GM18511 (cell line): ENCODE data around the gene MMP15.

Experiments
- ATAC-seq: cut with Tn5 transposase; IDR thresholded peaks from one replicate; pipeline ENCODE4 v1.9.1; 2021; ENCODE audit warnings: mild to moderate bottlenecking, moderate library complexity; ENCODE audit not compliant: unreplicated experiment

Gene MMP15

DNA sequence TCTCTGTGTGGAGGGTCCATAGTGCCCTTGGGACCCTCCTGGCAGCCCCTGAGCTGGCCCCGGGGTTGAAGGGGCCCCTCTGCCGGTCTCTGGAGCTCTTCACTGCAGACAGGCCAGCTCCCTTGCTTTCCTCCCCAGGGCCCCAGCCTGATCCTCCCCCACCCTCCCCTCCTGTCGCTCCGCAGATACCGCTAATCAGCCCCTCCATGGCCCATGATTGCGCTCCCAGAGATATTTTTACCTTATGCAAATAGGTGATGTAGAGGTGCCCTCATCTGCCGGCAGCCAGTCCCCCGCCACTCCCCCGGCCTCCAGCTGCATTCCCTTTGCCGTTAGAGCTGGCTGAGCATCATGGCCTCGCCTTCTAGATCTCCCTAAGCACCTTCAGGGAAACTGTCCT lies 9.2 kb downstream of the MMP15 start:
- no peak for ATAC-seq

DNA sequence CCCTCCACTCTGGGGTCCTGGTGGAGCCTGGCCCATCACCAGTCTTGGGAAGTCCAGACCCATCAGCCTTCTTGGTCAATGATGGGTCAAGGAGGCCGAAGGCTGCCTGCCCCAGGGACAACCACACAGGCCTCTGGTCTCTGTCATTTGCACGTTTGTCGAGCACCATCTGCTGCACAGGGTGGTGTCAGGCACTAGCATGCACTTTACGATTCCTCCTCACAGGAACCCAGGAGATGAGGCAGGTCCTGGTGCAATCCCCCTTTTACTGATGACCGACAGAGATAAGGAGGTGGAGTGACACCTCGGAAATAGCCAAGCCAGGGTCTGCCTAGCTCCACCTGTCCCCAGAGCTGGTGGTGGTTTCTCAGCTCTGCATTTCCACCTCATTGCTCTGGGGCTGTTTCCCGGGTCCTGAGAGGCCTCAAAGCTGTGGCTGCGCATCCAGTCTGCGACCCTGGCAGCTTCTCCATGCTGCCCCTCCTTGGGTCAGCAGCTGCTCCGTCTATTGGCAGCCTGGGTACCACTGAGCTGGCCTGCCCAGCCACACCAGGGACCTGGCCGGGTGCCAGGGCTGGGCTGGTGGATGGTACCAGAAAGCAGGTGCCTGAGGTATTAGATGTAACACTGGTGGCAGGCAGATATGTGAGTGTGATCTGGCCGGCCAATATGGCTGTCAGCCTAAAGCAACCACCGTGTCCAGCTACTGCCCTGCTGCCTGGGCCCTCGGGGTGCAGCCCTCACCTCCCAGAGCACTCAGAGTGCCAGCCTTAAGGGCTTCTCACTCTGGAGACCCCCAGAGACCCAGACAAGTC lies 10.0 kb downstream of the MMP15 start:
- ATAC-seq = no peak

- ATAC-seq = no peak
Observed at GRCh38 chr16:58036943-58037342, 11.4 kb downstream of the MMP15 start.

GRCh38 chr16:58037365-58038057 lies 12.0 kb downstream of the MMP15 start:
- no peak for ATAC-seq

DNA sequence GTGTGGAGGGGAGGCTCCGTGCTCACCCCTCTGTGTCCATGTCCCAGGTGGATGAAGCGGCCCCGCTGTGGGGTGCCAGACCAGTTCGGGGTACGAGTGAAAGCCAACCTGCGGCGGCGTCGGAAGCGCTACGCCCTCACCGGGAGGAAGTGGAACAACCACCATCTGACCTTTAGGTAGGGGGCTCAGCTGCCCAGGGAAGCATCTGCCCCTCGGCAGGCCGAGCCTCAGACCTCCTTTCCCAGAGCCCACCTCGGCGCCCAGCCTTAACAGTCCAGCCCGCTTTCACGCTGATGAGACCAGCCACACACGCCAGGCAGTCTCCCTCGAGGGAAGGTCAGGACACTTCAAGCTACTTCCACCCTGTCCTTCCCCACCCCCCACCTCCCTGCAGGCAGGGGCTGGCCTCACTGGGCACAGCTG lies 12.7 kb downstream of the MMP15 start:
- ATAC-seq = no peak

GRCh38 chr16:58039829-58040495 lies 14.4 kb downstream of the MMP15 start:
- no peak for ATAC-seq

DNA sequence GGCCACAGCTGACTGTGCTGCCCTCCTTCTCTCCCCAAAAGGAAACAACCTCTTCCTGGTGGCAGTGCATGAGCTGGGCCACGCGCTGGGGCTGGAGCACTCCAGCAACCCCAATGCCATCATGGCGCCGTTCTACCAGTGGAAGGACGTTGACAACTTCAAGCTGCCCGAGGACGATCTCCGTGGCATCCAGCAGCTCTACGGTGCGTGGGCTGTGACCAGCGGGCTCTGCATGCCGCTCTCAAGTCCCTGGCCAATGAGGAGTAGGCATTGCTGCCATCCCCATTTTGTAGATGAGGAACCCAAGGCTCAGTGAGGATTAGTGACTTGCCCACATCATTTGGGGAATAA lies 14.9 kb downstream of the MMP15 start:
- ATAC-seq = no peak

GRCh38 chr16:58040945-58041627 lies 15.5 kb downstream of the MMP15 start:
- no peak for ATAC-seq

- ATAC-seq = no peak
Observed at GRCh38 chr16:58041628-58041955, 16.0 kb downstream of the MMP15 start.

- no peak for ATAC-seq
Observed at GRCh38 chr16:58042001-58042885, 16.7 kb downstream of the MMP15 start.

- no peak for ATAC-seq
Observed at GRCh38 chr16:58042886-58043515, 17.4 kb downstream of the MMP15 start.

DNA sequence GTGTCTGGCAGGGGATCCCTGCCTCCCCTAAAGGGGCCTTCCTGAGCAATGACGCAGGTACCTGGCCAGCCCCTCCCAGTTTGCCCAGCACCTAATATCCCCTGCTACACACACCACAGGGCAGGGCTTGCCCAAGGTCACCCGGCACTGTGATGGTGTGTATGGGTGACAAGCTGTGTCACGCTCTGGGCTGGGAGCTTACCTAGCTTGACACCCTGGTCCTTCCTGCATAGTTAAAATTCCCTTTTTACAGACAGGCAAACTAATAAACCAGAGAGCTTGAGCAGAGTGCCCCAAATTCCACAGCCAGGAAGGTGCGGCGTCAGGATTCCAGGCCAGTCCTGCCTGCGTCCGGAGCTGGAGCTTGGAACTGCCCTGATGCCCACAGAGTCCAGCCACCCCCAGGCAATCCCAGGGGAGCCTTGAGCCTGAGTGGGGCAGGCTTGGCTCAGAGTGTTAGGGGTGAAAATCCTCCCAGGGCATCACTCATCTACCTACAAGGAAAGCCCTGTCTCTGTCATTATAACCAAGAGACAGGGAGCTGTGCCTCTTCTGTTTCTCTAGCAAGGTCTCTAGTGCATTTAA lies 18.1 kb downstream of the MMP15 start:
- no peak for ATAC-seq

- no peak for ATAC-seq
Observed at GRCh38 chr16:58044266-58045019, 18.9 kb downstream of the MMP15 start.

GRCh38 chr16:58045096-58045495 lies 19.5 kb downstream of the MMP15 start:
- no peak for ATAC-seq

GRCh38 chr16:58046054-58046881 lies 20.7 kb downstream of the MMP15 start:
- ATAC-seq = no peak

DNA sequence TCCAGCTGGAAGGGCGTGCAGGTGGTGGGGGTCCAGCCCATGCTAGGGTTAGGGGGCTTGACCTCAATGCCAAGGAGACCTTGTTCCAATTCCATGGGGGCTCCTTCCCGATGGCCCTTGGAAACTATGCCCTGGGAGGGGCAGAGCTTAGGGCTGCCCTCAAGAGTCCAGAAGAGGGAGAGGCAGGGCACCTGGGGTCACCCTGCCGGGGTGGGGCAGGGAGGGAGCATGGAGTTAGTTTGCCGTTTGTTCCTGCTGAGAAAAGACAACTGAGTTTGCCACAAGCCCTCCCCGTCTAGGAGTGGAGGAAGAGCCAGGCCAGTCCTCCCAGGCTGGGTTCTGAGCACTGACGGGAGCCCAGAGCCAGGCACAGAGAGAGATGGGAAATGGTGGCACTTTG lies 21.4 kb downstream of the MMP15 start:
- ATAC-seq = no peak

DNA sequence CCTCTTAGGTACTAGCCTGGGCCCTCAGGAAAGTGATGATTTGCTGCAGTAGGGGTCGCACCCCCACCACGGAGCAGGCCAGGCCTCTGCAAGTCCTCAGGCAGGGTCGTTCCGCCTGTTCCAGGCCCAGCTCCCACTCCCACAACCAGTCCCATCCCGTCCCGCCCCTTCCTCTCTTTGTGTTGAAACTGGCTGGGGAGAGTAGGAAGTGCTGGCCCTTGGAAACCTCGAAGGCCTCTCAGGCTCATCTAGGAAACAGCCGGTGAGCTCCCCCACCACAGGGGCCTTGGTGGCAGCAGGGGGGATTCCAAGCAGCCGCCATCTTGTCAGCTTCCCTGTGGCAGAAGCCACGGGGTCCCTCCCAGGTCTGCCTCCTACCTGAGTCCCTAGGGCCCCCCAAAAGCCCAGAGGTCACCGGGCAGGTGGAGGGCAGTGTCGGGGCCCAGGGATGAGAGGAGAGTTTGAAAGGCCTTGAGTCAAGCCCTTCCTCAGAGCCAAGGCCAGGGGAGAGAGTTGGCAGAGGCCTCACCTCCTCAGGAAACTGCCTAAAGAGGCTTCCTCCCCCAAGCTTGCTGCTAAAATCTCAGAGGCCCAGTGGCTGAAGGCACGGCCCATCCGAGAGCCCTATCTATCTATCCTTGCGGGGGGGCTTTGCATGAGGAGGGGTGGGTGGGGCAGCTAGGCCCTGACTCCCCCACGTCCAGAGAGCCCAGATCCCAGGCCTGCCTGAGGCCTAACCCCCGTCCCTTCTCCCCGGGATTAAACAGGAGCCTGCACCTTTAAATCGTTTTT lies 22.2 kb downstream of the MMP15 start:
- no peak for ATAC-seq
